C1 segment of cervical spinal cord (tissue), 14 donors: ENCODE data around the gene GARNL3.

Experiments
- DNase-seq, 14 donors: peaks; one replicate each; lab custom pipeline; 2025; lab: John Stamatoyannopoulos, UW

The GARNL3 gene

GRCh38 chr9:127307802-127308201 is 43.2 kb downstream of the GARNL3 start:
- peak in 3 of 14 donors; percentile 14 to 21 (median 15) for DNase-seq

GRCh38 chr9:127308652-127309434 is 44.3 kb downstream of the GARNL3 start:
- DNase-seq = no peak

- DNase-seq = no peak
These were observed 45.1 kb downstream of the GARNL3 start for GRCh38 chr9:127309715-127310114.

GRCh38 chr9:127311239-127311741 is 46.7 kb downstream of the GARNL3 start:
- DNase-seq = peak in 1 of 14 donors; percentile 7

- peak in 1 of 14 donors; percentile 70 for DNase-seq
These were observed 48.5 kb downstream of the GARNL3 start for GRCh38 chr9:127313042-127313560.

GRCh38 chr9:127314911-127315310 is 50.3 kb downstream of the GARNL3 start:
- DNase-seq = no peak

GRCh38 chr9:127316586-127317323 is 52.2 kb downstream of the GARNL3 start:
- no peak for DNase-seq

- no peak for DNase-seq
These were observed 54.1 kb downstream of the GARNL3 start for GRCh38 chr9:127318651-127319167.

GRCh38 chr9:127319366-127320114 is 55.0 kb downstream of the GARNL3 start:
- DNase-seq = no peak

- no peak for DNase-seq
These were observed 55.5 kb downstream of the GARNL3 start for GRCh38 chr9:127320115-127320378.

GRCh38 chr9:127323393-127323792 is 58.8 kb downstream of the GARNL3 start:
- DNase-seq = no peak

GRCh38 chr9:127330501-127330900 is 65.9 kb downstream of the GARNL3 start:
- no peak for DNase-seq

GRCh38 chr9:127333221-127334064 is 68.9 kb downstream of the GARNL3 start:
- no peak for DNase-seq

GRCh38 chr9:127334725-127335124 is 70.2 kb downstream of the GARNL3 start:
- no peak for DNase-seq

- no peak for DNase-seq
These were observed 71.5 kb downstream of the GARNL3 start for GRCh38 chr9:127336086-127336485.

GRCh38 chr9:127336506-127337352 is 72.2 kb downstream of the GARNL3 start:
- peak in 4 of 14 donors; percentile 7 to 42 (median 29) for DNase-seq

- no peak for DNase-seq
These were observed 76.1 kb downstream of the GARNL3 start for GRCh38 chr9:127340721-127341120.

GRCh38 chr9:127341152-127341551 is 76.6 kb downstream of the GARNL3 start:
- DNase-seq = no peak

- DNase-seq = no peak
These were observed 79.9 kb downstream of the GARNL3 start for GRCh38 chr9:127344368-127345000.
